GM18907 (cell line): ENCODE results near the gene PCDHGB5.
"Not testable (repeated sequence)": the region's sequence is repeated elsewhere in the genome, so short reads cannot be mapped to it uniquely, and the experiment has no call there.

ENCODE experiments used
- ATAC-seq: cut with Tn5 transposase; IDR thresholded peaks from one replicate; pipeline ENCODE4 v1.9.1; 2021; ENCODE audit warnings: mild to moderate bottlenecking, moderate library complexity; ENCODE audit not compliant: unreplicated experiment

PCDHGB5 gene

DNA sequence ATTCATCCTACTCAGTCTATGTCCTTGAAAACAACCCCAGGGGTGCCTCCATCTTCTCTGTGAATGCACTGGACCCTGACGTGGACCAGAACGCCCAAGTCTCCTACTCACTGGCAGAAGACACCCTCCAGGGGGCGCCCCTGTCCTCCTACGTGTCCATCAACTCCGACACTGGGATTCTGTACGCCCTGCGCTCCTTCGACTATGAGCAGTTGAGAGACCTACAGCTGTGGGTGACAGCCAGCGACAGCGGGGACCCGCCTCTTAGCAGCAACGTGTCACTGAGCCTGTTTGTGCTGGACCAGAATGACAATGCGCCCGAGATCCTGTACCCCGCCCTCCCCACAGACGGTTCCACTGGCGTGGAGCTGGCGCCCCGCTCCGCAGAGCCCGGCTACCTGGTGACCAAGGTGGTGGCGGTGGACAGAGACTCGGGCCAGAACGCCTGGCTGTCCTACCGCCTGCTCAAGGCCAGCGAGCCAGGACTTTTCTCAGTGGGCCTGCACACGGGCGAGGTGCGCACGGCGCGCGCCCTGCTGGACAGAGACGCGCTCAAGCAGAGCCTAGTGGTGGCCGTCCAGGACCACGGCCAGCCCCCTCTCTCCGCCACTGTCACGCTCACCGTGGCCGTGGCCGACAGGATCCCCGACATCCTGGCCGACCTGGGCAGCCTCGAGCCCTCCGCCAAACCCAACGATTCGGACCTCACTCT lies 22.1 kb upstream of the PCDHGB5 start:
- ATAC-seq, result not testable (repeated sequence)

- no peak for ATAC-seq
Observed at GRCh38 chr5:141382469-141383294, 15.1 kb upstream of the PCDHGB5 start, which contains the start of gene PCDHGA7. TSS of gene PCDHGA7 (plus strand) at chr5:141382742. CDS start at chr5:141382900, 158 bp downstream.

DNA sequence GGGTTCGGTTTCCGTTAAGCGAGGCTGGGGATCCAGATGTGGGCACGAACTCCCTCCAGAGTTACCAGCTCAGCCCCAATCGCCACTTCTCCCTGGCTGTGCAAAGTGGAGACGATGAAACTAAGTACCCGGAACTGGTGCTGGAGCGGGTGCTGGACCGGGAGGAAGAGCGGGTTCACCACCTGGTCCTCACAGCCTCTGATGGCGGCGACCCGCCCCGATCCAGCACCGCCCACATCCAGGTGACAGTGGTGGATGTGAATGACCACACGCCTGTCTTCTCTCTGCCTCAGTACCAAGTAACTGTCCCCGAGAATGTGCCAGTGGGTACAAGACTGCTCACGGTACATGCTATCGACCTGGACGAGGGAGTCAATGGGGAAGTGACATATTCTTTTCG lies 14.4 kb upstream of the PCDHGB5 start:
- no peak for ATAC-seq

- ATAC-seq, result no peak
Observed at GRCh38 chr5:141384471-141385267, 13.1 kb upstream of the PCDHGB5 start.

DNA sequence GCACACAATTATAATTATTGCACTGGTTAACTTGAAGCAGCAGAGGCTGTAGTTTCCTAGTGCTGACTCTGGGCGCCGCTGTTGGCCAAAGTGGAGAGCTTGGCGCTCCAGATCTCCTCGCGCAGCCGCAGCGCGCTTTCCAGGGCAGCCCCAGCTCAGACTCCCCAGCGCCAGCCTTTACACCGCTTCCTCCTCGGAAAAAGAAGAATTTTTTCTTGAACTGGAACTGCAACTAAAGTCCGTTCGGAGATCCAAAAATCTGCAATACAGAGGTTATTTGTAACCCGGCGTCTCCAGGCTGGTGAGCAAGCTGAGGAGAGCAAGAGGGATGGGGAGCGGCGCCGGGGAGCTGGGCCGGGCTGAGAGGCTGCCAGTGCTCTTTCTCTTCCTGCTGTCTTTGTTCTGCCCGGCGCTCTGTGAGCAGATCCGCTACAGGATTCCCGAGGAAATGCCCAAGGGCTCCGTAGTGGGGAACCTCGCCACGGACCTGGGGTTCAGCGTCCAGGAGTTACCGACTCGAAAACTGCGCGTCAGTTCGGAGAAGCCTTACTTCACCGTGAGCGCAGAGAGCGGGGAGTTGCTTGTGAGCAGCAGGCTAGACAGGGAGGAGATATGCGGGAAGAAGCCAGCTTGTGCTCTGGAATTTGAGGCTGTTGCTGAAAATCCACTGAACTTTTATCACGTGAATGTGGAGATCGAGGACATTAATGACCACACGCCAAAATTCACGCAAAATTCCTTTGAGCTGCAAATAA lies 10.0 kb upstream of the PCDHGB5 start, which contains the start of gene PCDHGB4:
Gene PCDHGB4, plus strand, starts transcription at position 142 of the 755 bp plus-strand sequence. Its CDS starts 187 bp downstream, at position 329.
- not testable (repeated sequence) for ATAC-seq

DNA sequence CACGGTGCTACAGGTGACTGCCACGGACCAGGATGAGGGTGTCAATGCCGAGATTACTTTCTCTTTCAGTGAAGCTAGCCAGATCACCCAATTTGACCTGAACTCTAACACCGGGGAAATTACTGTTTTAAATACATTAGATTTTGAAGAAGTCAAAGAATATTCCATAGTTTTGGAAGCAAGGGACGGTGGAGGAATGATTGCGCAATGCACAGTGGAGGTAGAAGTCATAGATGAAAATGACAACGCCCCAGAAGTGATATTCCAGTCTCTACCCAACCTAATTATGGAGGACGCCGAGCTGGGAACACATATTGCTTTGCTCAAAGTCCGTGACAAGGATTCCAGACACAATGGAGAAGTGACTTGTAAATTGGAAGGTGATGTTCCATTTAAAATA lies 9.1 kb upstream of the PCDHGB5 start:
- ATAC-seq, result no peak

- no peak for ATAC-seq
Observed at GRCh38 chr5:141389153-141390042, 8.3 kb upstream of the PCDHGB5 start.

- ATAC-seq, result no peak
Observed at GRCh38 chr5:141392429-141393198, 5.1 kb upstream of the PCDHGB5 start, which contains the start of gene PCDHGA8. TSS of gene PCDHGA8 (plus strand) at chr5:141392633. CDS start at chr5:141392814, 181 bp downstream.

GRCh38 chr5:141393267-141393666 lies 4.5 kb upstream of the PCDHGB5 start:
- no peak for ATAC-seq

DNA sequence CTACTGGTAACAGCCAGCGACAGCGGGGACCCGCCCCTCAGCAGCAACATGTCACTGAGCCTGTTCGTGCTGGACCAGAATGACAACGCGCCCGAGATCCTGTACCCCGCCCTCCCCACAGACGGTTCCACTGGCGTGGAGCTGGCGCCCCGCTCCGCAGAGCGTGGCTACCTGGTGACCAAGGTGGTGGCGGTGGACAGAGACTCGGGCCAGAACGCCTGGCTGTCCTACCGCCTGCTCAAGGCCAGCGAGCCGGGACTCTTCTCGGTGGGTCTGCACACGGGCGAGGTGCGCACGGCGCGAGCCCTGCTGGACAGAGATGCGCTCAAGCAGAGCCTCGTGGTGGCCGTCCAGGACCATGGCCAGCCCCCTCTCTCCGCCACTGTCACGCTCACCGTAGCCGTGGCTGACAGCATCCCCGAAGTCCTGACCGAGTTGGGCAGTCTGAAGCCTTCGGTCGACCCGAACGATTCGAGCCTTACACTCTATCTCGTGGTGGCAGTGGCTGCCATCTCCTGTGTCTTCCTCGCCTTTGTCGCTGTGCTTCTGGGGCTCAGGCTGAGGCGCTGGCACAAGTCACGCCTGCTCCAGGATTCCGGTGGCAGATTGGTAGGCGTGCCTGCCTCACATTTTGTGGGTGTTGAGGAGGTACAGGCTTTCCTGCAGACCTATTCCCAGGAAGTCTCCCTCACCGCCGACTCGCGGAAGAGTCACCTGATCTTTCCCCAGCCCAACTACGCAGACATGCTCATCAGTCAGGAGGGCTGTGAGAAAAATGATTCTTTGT lies 3.2 kb upstream of the PCDHGB5 start:
- ATAC-seq, result not testable (repeated sequence)

- no peak for ATAC-seq
Observed at GRCh38 chr5:141398608-141399007, 861 bp downstream of the PCDHGB5 start.

DNA sequence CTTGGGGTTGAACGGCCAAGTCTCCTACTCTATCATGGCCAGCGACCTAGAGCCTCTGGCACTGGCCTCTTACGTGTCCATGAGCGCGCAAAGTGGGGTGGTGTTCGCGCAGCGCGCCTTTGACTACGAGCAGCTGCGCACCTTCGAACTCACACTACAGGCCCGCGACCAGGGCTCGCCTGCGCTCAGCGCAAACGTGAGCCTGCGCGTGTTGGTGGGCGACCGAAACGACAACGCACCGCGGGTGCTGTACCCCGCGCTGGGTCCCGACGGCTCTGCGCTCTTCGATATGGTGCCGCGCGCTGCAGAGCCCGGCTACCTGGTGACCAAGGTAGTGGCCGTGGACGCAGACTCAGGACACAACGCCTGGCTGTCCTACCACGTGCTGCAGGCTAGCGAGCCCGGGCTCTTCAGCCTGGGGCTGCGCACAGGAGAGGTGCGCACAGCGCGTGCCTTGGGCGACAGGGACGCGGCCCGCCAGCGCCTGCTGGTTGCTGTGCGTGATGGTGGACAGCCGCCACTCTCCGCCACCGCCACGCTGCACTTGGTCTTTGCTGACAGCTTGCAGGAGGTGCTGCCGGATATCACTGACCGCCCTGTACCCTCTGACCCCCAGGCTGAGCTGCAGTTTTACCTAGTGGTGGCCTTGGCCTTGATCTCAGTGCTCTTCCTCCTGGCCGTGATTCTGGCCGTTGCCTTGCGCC lies 2.0 kb downstream of the PCDHGB5 start:
- no peak for ATAC-seq

DNA sequence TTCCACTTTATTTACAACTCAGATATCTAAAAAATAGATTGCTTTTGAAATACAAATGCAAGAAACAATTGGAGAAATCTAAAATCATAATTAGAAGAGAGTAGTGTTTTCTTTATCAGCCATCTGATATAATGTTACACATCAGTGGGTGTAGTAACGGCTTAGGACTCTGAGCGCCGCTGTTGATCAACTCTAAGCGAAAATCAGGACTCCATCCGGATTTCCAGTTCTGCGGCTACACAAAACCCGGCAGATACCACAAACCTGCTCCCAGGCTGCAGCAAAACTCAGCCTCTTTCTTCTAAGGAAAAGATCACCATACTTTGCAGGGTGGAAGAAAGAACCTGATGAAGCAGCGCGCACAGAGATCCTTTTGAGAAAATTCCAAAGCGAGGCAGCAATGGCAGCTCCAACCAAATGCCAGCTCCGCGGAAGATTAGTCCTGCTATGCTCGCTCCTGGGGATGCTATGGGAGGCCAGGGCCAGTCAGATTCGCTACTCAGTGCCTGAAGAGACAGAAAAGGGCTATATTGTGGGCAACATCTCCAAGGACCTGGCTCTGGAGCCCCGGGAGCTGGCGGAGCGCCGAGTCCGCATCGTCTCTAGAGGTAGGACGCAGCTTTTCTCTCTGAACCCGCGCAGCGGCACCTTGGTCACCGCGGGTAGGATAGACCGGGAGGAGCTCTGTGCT lies 5.0 kb downstream of the PCDHGB5 start, which contains the start of gene PCDHGA9:
Gene PCDHGA9, plus strand, starts transcription at position 226 of the 691 bp plus-strand sequence. Its CDS starts 175 bp downstream, at position 401.
- ATAC-seq, result no peak

DNA sequence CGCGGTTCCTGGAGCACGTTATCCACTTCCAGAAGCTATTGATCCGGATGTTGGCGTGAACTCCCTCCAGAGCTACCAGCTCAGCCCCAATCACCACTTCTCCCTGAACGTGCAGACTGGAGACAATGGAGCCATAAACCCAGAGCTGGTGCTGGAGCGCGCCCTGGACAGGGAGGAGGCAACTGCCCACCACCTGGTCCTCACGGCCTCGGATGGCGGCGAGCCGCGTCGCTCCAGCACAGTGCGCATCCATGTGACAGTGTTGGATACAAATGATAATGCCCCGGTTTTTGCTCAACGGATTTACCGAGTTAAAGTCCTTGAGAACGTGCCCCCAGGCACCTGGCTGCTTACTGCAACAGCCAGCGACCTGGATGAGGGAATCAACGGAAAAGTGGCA lies 5.6 kb downstream of the PCDHGB5 start:
- no peak for ATAC-seq

GRCh38 chr5:141407790-141408505 lies 10.2 kb downstream of the PCDHGB5 start, which contains the start of gene PCDHGB6:
TSS of gene PCDHGB6 (plus strand) at chr5:141408021. CDS start at chr5:141408203, 182 bp downstream.
- peak; percentile 67 for ATAC-seq
